ENCODE measurements around the gene DIDO1. TPM values are rescaled to one million over a fixed set of nuclear protein-coding genes. Genes with fewer than 3 reads are reported as not detected.

DIDO1 gene
- total RNA-seq, 1 experiment from 2014 or later = 42.9 TPM

GRCh38 chr20:62837790-62838127, 88.5 kb downstream of the DIDO1 start:
- H3K4me3 ChIP-seq = no peak overlapping the region
- H3K9me3 ChIP-seq (replicated peaks) = no peaks in the 10 kb centered on the region
- no peaks in the 10 kb centered on the region for H3K36me3 ChIP-seq
- H3K27ac ChIP-seq = no peak overlapping the region
- no peak for DNase-seq (ENCODE audit: low read depth in 1 of 2, low spot score in 2 of 2)
- H3K4me1 ChIP-seq (replicated peaks) = no peaks in the 10 kb centered on the region
- no peaks in the 10 kb centered on the region; the same call in 1 of the 2 replicates for H3K27me3 ChIP-seq (replicated peaks)

- H3K36me3 ChIP-seq = no peaks in the 10 kb centered on the region
- no peak for DNase-seq (ENCODE audit: low read depth in 1 of 2, low spot score in 2 of 2)
- no peak overlapping the region for H3K4me3 ChIP-seq
- H3K27me3 ChIP-seq (replicated peaks) = no peaks in the 10 kb centered on the region; the same call in 1 of the 2 replicates
- no peak overlapping the region for H3K27ac ChIP-seq
- H3K4me1 ChIP-seq (replicated peaks) = no peaks in the 10 kb centered on the region
- no peaks in the 10 kb centered on the region for H3K9me3 ChIP-seq (replicated peaks)
These were observed 89.3 kb downstream of the DIDO1 start for GRCh38 chr20:62836967-62837490.

GRCh38 chr20:62835931-62836861, 90.1 kb downstream of the DIDO1 start:
- no peak for DNase-seq (ENCODE audit: low read depth in 1 of 2, low spot score in 2 of 2)
- Histone ChIP-seq H3K9me3 (replicated peaks) (no peaks in the 10 kb centered on the region), H3K4me3 (no peak overlapping the region), H3K27ac (no peak overlapping the region), H3K27me3 (replicated peaks) (no peaks in the 10 kb centered on the region; the same call in 1 of the 2 replicates), H3K36me3 (no peaks in the 10 kb centered on the region), H3K4me1 (replicated peaks) (no peaks in the 10 kb centered on the region)

- H3K36me3 ChIP-seq = no peaks in the 10 kb centered on the region
- no peak for DNase-seq (ENCODE audit: low read depth in 1 of 2, low spot score in 2 of 2)
- no peak overlapping the region for H3K27ac ChIP-seq
- no peaks in the 10 kb centered on the region; the same call in 1 of the 2 replicates for H3K27me3 ChIP-seq (replicated peaks)
- H3K4me1 ChIP-seq (replicated peaks) = no peaks in the 10 kb centered on the region
- H3K9me3 ChIP-seq (replicated peaks) = no peaks in the 10 kb centered on the region
- no peak overlapping the region for H3K4me3 ChIP-seq
These were observed 91.2 kb downstream of the DIDO1 start for GRCh38 chr20:62834967-62835730.

- Histone ChIP-seq H3K36me3 (no peaks in the 10 kb centered on the region), H3K9me3 (replicated peaks) (no peaks in the 10 kb centered on the region), H3K27ac (no peak overlapping the region), H3K4me1 (replicated peaks) (no peaks in the 10 kb centered on the region), H3K27me3 (replicated peaks) (no peaks in the 10 kb centered on the region; the same call in 1 of the 2 replicates), H3K4me3 (no peak overlapping the region)
- no peak for DNase-seq (ENCODE audit: low read depth in 1 of 2, low spot score in 2 of 2)
These were observed 93.3 kb downstream of the DIDO1 start for GRCh38 chr20:62832951-62833391.

GRCh38 chr20:62832212-62832922, 93.9 kb downstream of the DIDO1 start:
- Histone ChIP-seq H3K9me3 (replicated peaks) (no peaks in the 10 kb centered on the region), H3K27ac (no peak overlapping the region), H3K27me3 (replicated peaks) (no peaks in the 10 kb centered on the region; the same call in 1 of the 2 replicates), H3K36me3 (no peaks in the 10 kb centered on the region), H3K4me3 (no peak overlapping the region), H3K4me1 (replicated peaks) (no peaks in the 10 kb centered on the region)
- no peak for DNase-seq (ENCODE audit: low read depth in 1 of 2, low spot score in 2 of 2)

- no peaks in the 10 kb centered on the region for H3K4me1 ChIP-seq (replicated peaks)
- H3K27ac ChIP-seq = no peak overlapping the region
- DNase-seq (ENCODE audit: low read depth in 1 of 2, low spot score in 2 of 2) = no peak
- H3K4me3 ChIP-seq = no peak overlapping the region
- H3K27me3 ChIP-seq (replicated peaks) = no peaks in the 10 kb centered on the region; the same call in 1 of the 2 replicates
- no peaks in the 10 kb centered on the region for H3K36me3 ChIP-seq
- H3K9me3 ChIP-seq (replicated peaks) = no peaks in the 10 kb centered on the region
These were observed 94.5 kb downstream of the DIDO1 start for GRCh38 chr20:62831854-62832211.

GRCh38 chr20:62831361-62831788, 94.9 kb downstream of the DIDO1 start:
- no peaks in the 10 kb centered on the region for H3K4me1 ChIP-seq (replicated peaks)
- no peak for DNase-seq (ENCODE audit: low read depth in 1 of 2, low spot score in 2 of 2)
- H3K9me3 ChIP-seq (replicated peaks) = no peaks in the 10 kb centered on the region
- no peaks in the 10 kb centered on the region; the same call in 1 of the 2 replicates for H3K27me3 ChIP-seq (replicated peaks)
- no peaks in the 10 kb centered on the region for H3K36me3 ChIP-seq
- no peak overlapping the region for H3K4me3 ChIP-seq
- H3K27ac ChIP-seq = no peak overlapping the region

- Histone ChIP-seq H3K9me3 (replicated peaks) (no peaks in the 10 kb centered on the region), H3K27ac (no peak overlapping the region), H3K36me3 (no peaks in the 10 kb centered on the region), H3K4me3 (no peak overlapping the region), H3K27me3 (replicated peaks) (no peaks in the 10 kb centered on the region; the same call in 1 of the 2 replicates), H3K4me1 (replicated peaks) (no peaks in the 10 kb centered on the region)
- DNase-seq (ENCODE audit: low read depth in 1 of 2, low spot score in 2 of 2) = no peak
These were observed 95.5 kb downstream of the DIDO1 start for GRCh38 chr20:62830821-62831220.

- Histone ChIP-seq H3K9me3 (replicated peaks) (no peaks in the 10 kb centered on the region), H3K4me3 (no peak overlapping the region), H3K27me3 (replicated peaks) (no peaks in the 10 kb centered on the region; the same call in 1 of the 2 replicates), H3K36me3 (no peaks in the 10 kb centered on the region), H3K4me1 (replicated peaks) (no peaks in the 10 kb centered on the region), H3K27ac (no peak overlapping the region)
- no peak for DNase-seq (ENCODE audit: low read depth in 1 of 2, low spot score in 2 of 2)
These were observed 96.1 kb downstream of the DIDO1 start for GRCh38 chr20:62830251-62830650.

- Histone ChIP-seq H3K36me3 (no peaks in the 10 kb centered on the region), H3K4me1 (replicated peaks) (peaks cover 2% of the 10 kb centered on the region; the same call in 1 of the 2 replicates), H3K27me3 (replicated peaks) (no peaks in the 10 kb centered on the region), H3K4me3 (no peak overlapping the region), H3K9me3 (replicated peaks) (no peaks in the 10 kb centered on the region), H3K27ac (no peak overlapping the region)
- DNase-seq (ENCODE audit: low read depth in 1 of 2, low spot score in 2 of 2) = no peak
These were observed 96.8 kb downstream of the DIDO1 start for GRCh38 chr20:62829231-62830230.

- DNase-seq (ENCODE audit: low read depth in 1 of 2, low spot score in 2 of 2) = no peak
- no peak overlapping the region for H3K27ac ChIP-seq
- no peaks in the 10 kb centered on the region for H3K27me3 ChIP-seq (replicated peaks)
- no peaks in the 10 kb centered on the region for H3K36me3 ChIP-seq
- H3K4me3 ChIP-seq = no peak overlapping the region
- H3K9me3 ChIP-seq (replicated peaks) = no peaks in the 10 kb centered on the region
- peaks cover 4% of the 10 kb centered on the region; the same call in 1 of the 2 replicates for H3K4me1 ChIP-seq (replicated peaks)
These were observed 97.6 kb downstream of the DIDO1 start for GRCh38 chr20:62828511-62829230.
